SKM-1 treated with dmso at 0.1 percent for 144 hours (cell line): Measurements from ENCODE around the gene RBL2.
"Not testable (repeated sequence)": the region's sequence is repeated elsewhere in the genome, so short reads cannot be mapped to it uniquely, and the experiment has no call there.

Source experiments
- DNase-seq: peaks from one replicate; lab custom pipeline; 2025; ENCODE audit not compliant: unreplicated experiment; lab: John Stamatoyannopoulos, UW

The RBL2 gene

GRCh38 chr16:53530741-53531140 lies 96.5 kb downstream of the RBL2 start:
- no peak for DNase-seq

DNA sequence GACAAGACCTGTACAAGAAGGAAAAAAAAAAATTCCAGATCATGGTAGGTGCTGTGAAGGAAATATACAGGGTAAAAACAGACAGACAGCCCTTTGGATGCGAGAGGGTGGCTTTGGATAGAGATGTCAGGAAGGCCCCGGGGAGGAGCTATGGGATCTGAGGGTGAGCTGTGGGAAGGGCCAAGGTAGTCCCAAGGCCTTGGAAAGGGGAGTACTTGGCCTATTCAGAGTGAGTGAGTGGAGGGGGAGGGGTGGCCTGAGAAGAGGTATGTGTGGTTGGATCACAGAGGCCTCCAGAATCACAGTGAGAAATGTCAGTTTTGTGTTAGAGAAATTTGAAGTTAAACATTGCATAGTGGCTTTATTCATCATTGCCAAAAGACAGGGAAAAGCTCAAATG lies 99.9 kb downstream of the RBL2 start:
- DNase-seq: no peak

GRCh38 chr16:53537626-53538025 lies 103.4 kb downstream of the RBL2 start:
- no peak for DNase-seq

- not testable (repeated sequence) for DNase-seq
Observed at GRCh38 chr16:53539346-53539745, 105.1 kb downstream of the RBL2 start.

- DNase-seq: not testable (repeated sequence)
Observed at GRCh38 chr16:53539759-53540718, 105.8 kb downstream of the RBL2 start.
